GM21576 (cell line): Measurements from ENCODE around the gene LRRC1.
A peak's percentile ranks its signal among the peaks of the same experiment; 100 is the strongest.

ENCODE experiments used
- ATAC-seq: cut with Tn5 transposase; IDR thresholded peaks from one replicate; pipeline ENCODE4 v1.9.1; 2021; ENCODE audit warnings: mild to moderate bottlenecking, moderate library complexity; ENCODE audit not compliant: unreplicated experiment

LRRC1 gene

DNA sequence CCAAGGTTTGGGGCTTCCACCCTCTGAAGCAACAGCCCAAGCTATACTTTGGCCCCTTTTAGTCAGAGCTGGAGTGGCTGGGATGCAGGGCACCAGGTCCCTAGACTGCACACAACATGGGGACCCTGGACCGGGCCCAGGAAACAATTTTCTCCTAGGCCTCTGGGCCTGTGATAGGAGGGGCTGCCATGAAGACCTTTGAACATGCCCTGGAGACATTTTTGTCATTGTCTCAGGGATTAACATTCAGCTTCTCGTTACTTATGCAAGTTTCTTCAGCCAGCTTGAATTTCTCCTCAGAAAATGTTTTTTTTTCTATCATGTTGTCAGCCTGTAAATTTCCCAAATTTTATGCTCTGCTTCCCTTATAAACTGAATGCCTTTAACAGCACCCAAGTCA is 82.3 kb downstream of the LRRC1 start:
- no peak for ATAC-seq

DNA sequence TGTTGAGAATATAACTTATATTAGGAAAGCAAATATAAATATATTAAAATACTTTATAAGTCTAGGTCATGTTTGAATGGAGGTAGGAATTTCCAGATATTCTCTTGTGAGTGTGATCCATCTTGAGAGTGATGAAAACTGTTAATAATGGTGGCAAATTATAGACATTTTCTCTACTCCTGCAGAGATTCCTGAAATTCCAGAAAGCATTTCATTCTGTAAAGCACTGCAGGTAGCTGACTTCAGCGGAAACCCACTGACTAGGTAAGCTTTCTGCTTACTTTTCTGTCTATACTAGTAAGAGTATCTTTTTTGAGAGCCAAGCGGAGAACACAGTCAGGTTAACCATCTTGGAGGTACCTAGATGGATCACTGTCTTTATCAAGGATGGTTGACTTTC is 84.0 kb downstream of the LRRC1 start:
- ATAC-seq = no peak

DNA sequence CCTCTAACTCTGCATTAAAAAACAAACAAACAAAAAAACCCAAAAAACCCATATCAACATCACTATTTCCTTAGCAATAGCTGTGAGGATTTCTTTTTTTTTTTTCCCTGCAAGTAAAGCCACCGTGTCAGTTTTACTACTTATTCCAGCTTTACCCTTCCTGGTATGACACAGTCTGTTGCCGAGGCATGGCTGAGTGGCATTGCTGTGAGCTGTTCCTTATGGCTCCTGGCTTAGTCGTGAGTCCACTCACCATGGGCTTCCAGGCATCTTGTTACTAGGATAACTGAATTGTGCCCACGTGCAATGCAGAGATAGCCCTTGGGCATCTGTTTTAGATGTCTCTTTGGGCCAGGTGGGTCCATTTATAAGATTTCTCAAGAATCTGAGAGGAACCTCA is 84.8 kb downstream of the LRRC1 start:
- ATAC-seq = no peak

DNA sequence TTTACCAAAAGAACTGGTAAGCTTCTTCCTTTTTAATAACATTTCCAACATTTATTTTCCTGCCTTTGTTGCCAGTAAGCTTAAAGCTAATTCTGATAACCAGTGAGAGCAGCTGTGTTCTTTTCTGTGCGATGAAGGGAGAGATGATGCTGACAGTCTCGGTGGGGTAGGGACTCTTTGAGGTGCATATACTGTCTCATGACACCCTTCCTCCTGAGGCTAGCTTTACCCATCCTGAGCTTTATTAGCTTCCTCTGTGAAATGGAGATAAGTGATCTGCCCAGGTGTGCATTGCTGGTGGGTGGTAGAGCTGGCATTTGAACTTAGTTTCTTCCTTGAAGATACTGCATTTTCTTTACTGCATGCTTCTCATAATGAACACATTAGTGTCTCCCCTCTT is 92.5 kb downstream of the LRRC1 start:
- no peak for ATAC-seq

DNA sequence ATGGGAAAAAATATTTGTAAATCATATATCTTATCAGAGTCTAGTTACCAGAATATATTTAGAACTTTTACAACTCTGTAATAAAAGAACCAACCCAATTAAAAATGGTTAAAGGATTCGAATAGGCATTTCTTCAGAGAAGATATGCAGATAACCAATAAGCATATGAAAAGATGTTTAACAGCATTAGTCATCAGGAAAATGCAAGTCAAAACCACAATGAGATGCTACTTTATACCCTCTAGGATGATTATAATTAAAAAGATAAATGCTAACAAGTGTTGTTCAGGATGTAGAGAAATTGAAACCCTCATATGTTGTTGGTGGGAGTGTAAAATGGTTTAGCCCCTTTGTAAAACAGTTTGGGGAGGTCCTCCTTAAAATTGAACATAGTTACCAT is 94.1 kb downstream of the LRRC1 start:
- ATAC-seq = no peak

DNA sequence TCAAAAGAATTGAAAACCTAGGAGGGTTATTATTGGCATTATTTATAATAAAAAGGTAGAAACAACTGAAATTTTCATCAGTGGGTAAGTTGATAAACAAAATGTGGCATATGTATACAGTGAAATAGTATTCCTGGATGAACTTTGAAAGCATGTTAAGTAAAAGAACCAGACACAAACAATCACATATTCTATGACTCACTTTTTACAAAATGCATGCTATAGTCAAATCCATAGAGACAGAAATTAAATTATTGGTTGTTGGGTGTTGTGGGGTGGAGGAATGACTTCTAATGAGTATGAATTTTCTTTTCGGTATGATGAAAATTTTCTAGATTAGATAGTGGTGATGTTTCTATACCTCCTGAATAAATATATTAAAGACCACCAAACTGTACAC is 94.6 kb downstream of the LRRC1 start:
- no peak for ATAC-seq

DNA sequence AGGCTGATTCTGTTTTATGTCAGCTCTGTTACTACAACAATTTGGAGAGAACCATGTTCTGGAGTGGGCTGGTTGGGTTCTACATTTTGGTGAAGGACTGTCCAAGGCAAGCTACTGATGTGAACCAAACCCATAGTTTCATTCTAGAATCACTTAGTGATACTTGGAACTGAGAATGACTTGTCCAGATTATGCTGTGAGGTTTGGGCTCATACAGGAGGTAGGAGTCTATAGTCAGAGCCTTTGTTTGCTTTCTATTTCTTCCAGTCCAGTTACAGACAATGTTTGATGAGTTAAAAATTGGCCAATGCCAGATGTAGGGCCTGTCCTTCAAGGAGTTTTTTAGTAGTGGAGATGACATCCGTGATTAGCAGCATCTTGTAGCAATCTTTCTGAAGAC is 97.9 kb downstream of the LRRC1 start:
- no peak for ATAC-seq

DNA sequence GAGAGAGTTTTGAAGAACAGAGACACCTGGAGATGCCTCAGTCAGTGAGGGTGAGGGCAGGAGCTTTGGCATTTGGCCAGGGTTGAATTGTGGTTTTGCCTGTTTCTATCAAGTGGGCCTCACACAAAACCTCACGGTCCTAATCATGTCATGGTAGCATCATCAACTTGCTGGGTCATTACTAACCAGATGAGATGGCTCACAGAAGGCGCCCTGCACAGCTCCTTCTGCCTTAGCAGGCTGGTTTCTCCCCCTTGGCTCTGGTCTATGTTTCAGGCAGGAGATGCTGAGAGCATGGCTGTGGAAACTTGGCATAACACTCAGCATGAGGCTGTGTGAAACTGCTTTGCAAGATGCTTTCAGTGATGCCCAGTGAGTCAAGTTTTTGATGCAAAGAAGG is 99.3 kb downstream of the LRRC1 start:
- ATAC-seq = peak; percentile 62

DNA sequence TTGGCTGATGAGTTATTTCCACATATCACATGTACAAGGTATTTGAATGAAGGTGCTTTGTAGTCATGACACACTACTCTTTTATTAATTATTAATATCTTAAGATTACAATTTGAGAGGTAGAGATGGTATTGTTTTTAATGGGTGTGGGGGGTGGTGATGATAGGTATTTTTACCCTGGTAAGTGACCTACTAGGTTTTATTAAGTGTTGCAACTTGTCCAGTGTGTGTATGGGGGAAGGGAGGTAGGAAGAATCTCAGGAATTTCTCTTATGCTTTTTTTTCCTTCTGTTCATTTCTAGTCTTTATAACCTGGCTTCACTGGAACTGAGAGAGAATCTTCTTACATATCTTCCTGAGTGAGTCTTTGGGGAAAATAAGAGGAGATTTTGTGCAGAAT is 101.4 kb downstream of the LRRC1 start:
- ATAC-seq = no peak

DNA sequence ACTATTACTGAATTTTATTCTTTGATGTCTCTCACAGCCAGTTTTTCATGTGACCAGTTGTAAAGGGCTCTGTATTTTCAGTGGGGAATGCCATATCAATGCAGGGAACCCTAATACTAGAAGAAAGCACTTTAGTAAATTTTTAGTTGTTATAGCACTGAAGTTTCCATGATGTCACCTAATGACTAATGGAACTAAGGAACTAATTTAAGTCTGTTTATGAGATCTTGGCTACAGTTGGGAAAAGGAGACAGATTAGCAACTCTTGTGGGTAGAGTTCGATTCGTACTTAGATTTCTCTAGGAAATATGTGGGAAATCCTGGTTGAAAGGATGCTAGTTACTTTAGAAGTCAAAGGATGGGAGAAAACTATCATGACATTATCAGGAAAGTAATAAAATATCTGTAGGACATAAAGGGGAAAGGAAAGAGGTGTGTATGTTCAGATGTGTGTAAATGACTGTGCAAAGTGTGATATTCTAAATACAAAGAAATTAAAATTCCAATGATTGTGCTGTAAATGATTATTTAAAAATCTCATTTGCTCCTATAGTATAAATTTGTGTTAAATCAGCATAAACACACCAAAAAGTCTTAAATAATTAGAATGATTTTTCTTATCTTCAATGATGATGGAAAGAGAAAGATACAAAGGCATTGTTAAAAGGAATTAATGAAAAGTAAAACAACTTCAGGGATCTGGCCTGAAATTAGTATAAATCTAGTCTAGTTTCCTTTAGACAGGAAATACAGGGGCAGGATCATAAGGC is 103.4 kb downstream of the LRRC1 start:
- no peak for ATAC-seq

DNA sequence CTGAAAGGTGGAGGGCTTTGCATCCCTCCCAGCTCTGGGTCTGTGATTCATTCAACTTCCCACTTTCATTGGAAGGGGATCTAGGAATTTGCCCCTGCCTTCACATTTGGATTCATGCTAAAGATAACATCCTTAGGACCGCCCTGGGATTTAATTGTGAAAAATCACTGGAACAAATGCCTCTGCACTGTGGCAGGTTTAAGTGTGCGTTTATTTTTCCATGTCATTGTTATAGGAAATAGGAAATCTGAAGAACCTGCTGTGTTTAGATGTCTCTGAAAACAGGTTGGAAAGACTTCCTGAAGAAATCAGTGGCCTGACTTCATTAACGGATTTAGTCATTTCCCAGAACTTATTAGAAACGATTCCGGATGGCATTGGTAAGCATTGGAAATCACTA is 104.7 kb downstream of the LRRC1 start:
- no peak for ATAC-seq

DNA sequence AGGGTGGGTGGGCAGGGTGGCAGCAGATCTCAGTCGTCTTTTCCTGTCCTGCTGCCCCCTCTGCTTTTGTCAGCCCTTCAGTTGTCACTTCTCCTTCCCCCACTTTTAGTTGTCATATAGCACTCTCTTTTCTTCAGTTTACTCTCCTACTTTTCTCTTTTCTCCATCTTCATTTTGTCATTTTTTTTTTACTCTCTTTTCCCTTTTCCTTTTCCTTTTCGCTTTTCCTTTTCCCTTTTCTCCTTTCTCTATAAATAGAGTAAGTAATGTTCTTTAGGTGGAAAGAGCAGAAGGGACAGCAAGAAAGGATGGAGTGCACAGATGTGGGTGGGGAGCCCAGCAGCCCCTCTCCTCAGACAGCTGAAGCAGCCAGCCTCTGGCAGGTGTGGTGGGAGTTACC is 108.6 kb downstream of the LRRC1 start:
- no peak for ATAC-seq

DNA sequence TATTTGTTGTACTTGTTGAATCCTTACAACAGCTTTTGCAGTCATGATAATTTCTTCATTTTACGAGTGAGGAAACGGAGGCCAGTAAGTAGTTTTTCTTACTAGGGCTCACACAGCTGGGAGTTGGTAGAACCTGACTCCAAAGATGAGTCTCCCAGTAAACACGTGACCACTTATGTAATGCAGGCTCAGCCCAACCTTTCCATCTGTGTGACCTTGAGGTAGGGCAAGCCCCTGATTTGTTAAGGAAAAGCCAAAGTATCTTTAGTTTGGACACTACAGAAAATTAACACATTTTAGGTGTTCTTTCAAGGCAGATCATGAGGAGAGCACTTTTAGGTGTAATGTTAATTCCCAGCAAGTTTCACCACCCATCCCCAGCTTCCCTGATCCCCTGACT is 111.3 kb downstream of the LRRC1 start:
- no peak for ATAC-seq

DNA sequence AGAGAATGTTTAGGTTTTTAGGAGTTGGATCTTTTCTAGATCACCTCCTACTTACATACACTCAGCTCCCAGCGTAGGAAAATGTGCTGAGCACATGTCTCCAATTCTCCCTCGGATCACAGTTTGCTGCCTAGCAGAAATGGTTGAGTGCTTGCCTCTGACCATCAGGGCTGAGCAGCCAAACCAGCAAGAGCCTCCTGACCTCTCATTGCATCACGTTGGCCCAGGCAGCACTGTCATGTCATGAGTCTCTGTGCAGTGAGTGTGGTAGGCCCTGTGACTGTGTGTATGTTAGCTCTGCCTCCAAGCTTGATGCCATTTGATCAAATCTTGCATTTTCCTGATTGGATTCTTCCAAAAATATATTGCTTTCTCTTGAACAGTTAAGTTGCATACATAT is 112.0 kb downstream of the LRRC1 start:
- ATAC-seq = no peak

DNA sequence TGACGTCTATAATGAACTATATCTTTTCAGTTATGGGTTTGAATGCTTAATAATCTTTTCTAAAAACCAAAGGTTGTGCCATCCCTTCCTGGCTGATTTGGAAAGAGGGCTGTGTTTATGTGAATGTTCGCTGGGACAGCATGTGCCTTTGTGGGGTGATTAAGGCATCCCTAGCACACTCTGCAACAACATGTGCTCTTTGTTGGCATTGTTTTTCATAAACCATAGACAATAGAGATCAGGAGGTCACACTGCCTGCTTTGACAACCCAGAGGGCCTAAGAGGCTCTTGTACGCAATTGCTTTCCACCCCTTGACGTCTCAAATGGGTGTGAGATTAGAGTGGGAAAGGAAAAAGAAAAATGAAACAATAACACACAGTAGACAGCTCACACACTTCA is 116.0 kb downstream of the LRRC1 start:
- no peak for ATAC-seq

DNA sequence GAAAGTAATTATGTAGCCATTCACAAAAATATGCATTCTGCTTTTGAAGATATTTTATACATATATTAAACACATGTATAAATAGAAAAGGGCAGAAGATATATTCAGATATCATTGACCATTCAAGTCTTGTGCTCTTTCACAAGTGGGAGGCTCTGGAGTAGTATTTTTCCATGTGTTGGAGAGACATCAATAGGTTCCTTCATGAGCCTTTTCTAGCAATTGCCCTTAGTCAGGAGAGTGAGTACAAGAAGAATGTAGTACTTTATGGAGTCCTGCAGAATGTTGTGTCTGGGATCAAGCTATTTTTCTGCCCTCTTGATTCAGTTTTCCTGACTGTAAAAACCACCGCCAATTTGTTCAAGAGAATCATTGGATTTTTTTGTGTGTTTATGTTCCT is 117.9 kb downstream of the LRRC1 start:
- ATAC-seq = no peak

DNA sequence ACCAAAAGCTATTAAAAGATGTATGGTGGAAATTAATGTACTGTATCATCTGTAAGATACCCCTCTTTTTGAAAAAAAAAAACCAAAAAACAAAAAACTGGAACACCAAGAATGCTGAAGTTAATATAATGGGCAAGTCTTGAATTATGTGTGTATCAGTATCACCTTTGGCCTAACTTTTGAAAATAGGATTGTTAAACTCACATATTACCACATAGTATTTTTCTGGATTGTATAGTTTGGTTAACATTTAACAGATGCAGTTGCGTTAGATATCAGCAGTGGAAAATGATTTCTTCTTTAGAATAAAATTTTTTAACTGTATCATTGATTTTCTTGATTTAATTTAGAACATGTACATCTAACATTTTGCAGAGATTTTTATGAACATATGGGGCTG is 118.5 kb downstream of the LRRC1 start:
- ATAC-seq = no peak

DNA sequence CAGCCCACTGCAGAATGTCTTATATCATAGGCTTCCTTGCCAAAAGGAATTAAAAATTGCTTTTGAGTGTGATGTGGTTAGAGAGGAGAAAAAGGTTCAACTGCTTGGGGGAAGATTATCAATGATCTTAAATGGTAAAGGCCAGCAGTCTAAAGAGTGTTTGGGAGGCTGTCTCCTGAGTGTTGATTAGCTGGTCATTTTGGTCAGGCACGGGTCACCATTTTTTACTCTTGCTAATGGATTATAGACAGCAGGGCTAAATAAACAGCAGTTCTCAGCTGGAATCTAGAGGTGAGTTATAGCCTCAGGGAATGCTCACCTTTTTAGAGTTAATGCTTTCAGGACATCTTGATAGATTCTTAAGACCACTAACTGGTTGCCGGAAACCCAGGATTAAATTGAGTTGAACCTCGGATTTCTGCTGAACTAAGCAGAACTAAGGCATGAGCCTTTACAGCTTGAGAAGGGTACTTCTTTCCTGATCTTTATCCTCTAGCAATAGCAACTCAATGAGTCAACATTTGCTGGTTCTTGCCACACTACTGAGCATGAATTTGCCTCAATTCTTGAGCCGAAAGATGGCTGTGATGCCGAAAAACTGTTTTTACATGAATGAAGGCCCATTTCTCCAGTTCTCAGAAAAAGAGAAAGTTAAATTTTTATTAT is 120.4 kb downstream of the LRRC1 start:
- no peak for ATAC-seq

DNA sequence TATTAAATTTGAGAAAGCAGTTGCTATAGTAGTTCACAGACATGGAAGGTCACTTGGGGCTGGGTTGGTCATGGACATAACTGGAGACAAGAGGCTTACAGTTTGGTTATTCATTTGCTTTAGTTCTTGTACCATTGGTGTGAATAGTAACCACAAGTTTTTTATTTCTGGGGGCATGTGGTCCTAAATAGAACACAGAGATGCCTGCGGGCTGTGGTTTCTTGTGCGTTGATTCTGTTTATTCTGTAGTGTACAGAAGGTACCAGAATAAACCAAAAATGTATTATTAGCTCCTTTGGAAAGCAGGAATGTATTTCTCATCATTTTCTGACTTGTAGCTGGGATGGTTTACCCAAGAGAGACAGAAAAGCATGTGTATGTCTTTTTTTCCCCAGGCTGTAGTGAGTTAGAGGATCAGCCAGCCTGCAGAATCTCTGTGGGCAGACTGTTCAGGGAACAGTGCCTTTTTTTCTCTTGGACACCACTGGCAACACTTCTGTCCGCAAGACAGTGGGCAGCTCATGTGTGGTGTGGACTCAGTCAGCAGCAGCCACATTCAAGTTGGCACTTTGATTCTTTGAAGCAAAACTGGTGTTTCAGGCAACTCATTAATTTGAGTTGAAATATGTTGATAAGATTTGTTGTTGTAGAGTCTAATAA is 122.1 kb downstream of the LRRC1 start:
- peak; percentile 46 for ATAC-seq

DNA sequence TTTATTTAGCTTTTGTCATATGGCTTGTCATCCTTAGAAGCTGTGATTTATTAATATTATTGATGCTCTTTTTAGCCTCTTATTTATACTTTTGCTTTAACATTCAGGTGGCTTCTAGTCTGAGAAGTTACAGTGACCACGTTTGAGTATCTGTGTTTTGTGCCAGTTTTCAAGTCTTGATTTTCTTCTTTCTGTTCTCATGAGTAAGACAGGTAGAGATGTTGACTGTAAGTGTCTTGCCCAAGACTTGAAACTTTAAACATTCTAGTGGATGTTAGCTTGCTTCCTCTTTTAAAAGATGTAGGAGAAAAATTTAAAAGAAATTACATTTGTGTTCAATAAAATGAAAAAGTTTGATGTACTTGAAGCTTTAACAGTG is 122.6 kb downstream of the LRRC1 start:
- ATAC-seq = peak; percentile 42

DNA sequence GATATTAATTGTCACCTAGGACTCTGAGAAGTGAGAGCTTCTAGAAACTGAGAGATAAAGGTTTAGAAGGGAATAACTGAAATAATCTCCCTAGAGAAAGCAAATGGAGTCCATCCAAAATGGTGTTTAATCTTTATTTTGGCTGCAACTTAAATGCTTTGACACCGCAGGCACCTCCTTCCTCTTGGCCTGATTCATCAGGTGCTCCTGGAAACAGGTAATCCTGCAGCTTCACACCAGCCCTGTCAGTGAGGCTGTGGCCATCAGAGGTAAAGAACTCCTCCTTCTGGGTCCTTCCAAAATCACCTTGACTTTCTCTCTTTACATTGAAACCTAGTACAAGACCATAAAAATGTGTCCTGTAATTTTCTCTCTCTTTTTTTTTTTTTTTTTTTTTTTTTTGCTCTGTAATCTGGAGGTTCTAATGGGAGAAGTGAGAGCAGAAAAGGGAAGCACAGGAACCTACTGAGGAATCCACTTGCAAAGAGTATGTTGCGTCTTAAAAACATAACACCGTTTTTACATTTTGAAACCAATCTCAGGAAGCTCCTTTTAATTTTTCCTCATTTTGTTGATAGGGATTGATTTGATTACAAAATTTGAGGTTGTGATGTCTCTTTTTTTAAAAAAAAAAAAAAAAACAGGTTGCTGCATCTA is 124.2 kb downstream of the LRRC1 start:
- no peak for ATAC-seq

DNA sequence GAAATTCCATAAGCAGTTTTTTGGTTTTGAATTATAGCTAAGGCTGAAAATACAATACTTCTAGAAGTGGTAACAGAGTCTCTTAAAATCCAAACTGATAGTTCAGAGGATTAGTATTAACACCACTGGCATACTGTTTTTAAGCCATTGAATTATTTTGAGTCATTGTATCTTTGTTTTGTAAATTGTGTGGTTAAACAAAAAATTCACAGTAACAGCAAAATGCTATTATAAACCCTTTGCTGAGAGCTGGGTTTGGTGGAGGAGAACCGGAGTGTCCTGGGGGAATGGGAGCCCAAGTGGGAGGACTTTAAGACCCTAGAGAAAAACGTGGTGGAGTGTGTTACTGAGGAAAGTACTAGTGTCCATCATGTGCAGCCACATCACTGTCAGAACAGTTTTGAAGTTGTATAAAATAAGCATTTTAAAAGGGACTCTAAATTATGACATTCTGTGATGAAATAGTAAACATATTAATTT is 125.1 kb downstream of the LRRC1 start:
- no peak for ATAC-seq
